HG03095 (cell line): ENCODE data around the gene ZIC3.

Source experiments
- ATAC-seq: cut with Tn5 transposase; IDR thresholded peaks from one replicate; pipeline ENCODE4 v1.9.1; 2021; ENCODE audit warnings: moderate library complexity; ENCODE audit not compliant: unreplicated experiment

ZIC3 gene

GRCh38 chrX:137573324-137574101, 7.6 kb downstream of the ZIC3 start:
- ATAC-seq: no peak

DNA sequence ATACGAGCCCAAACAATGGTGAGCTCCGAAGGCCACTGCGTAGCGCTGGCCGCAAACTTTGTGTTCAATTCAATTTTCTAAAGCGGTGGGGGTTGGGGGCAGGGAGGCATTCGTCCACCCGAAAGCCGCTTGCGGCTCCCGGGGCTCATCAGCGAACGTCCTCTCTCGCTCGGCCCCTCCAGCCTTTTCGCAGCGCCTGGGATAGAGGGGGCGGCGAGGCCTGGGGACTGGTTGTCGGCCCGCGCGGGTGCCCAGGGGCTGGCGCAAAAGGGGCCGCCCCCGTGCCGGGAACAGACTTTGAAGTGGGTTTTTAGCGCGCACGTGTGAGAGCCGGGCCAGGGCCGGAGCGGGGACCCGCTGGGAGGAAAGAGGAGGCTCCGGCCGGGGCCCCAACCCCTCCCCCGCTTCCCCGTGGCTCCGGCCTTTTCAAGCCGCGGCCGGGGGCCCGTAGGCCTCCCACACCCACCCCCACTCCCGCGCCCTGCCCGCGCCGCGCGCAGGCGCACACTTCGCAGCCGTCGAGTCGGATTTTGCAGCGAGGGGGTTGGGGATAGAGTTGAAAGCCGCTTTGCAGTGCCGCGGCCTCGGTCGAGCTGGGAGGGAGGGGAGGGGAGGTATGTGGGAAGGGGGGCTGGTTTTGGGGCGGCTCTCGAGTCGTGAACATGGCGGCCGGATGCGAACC, 8.3 kb downstream of the ZIC3 start:
- no peak for ATAC-seq

DNA sequence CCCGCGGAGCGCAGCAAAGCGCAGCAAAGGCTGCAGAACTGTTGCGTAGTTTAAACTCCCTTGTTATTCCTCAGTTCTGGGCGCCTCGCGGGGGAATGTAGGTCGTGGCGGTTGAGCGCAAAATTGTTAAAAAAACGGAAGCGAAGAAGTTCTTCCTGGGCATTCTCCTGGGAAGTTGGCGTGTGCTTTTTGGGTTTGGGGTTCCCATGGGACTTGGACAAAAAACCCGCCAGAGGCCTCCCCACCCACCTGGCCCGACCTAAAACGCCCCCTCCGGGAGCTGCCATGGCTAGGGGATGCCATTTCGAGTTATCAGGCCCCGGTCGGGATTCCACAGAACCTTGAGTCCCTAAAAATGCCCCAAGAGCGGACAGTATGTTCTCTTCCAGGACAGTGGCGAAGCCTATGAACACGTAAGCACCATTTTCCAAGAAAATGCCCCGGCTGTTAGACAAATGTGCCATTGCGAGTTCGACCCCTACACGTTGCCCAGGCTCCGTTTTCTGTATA, 8.9 kb downstream of the ZIC3 start:
- ATAC-seq: no peak

- no peak for ATAC-seq
Observed at GRCh38 chrX:137575596-137576255, 9.8 kb downstream of the ZIC3 start.

DNA sequence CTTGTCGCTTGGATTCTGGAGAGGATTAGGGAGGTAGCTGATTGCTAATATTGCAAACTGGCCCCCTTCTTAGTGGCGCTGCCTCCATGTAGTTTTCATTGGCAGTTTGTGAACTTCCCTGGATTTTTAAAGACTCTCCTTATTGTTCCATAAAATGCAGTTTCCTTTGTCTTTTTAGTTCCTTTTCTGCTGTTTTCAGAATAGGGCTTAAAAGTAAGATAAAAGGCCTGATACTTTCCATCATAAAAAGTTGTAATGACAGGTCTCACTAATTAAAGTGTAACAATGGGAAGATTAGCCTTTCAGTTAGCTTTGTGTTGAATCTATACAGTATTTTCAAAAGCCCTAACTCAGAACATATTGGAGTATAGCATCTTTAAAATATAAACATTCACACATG, 21.2 kb downstream of the ZIC3 start:
- no peak for ATAC-seq

- ATAC-seq: no peak
Observed at GRCh38 chrX:137600769-137601168, 34.8 kb downstream of the ZIC3 start.
